Mammary microvascular endothelial cell (primary cell): ENCODE data around the gene HMG20B. TPM values are rescaled to one million over a fixed set of nuclear protein-coding genes. Genes with fewer than 3 reads are reported as not detected.

Experiments
- total RNA-seq: library from RNA; depleted of rRNA; stranded (reverse); fragments of >200 nt; gene quantifications from 2 replicates; pipeline ENCODE4 v1.2.3, GENCODE V29; 2015

The HMG20B gene
- 131 and 144 TPM in 2 replicates for total RNA-seq

GRCh38 chr19:3572855-3573161, at the start of gene HMG20B:
HMG20B (plus strand) TSS chr19:3572944; CDS start chr19:3573310, 366 bp downstream.

GRCh38 chr19:3538965-3539755, 33.6 kb upstream of the HMG20B start, which contains the start of gene TEKTIP1:
TEKTIP1 (plus strand) TSS chr19:3539174; CDS start chr19:3539178, 4 bp downstream.

GRCh38 chr19:3557461-3558248, 15.1 kb upstream of the HMG20B start, which contains the start of gene MFSD12:
MFSD12 (minus strand) TSS chr19:3557586; CDS start chr19:3557403, 183 bp downstream.

GRCh38 chr19:3585301-3586126, 12.8 kb downstream of the HMG20B start, which contains the start of gene GIPC3:
GIPC3 (plus strand) TSS chr19:3585478; CDS start chr19:3585598, 120 bp downstream.

GRCh38 chr19:3606690-3607289, 34.0 kb downstream of the HMG20B start, which contains the start of gene TBXA2R:
TBXA2R (minus strand) TSS chr19:3606875; CDS start chr19:3600634, 6,241 bp downstream.

GRCh38 chr19:3626473-3627350, 54.0 kb downstream of the HMG20B start, which contains the start of gene CACTIN:
CACTIN (minus strand) TSS chr19:3626790; CDS start chr19:3626762, 28 bp downstream.

Other genes with a start within 250 kb of the HMG20B start
- gene NFIC, start 206.4 kb upstream of the HMG20B start, total RNA-seq, result 24.4 and 34.2 TPM in 2 replicates
- gene SMIM24, start 92.4 kb upstream of the HMG20B start, total RNA-seq, result not detected in 2 replicates
- not detected in 2 replicates for gene SMIM44, start 89.5 kb upstream of the HMG20B start, total RNA-seq
- 30.4 and 35.4 TPM in 2 replicates for gene DOHH, start 72.3 kb upstream of the HMG20B start, total RNA-seq
- gene FZR1, start 66.6 kb upstream of the HMG20B start, total RNA-seq, result 39.8 and 47.2 TPM in 2 replicates
- not detected in 2 replicates for gene TEKTIP1, start 33.8 kb upstream of the HMG20B start, total RNA-seq
- gene MFSD12, start 15.4 kb upstream of the HMG20B start, total RNA-seq, result 92.6 and 116 TPM in 2 replicates
- gene GIPC3, start 12.5 kb downstream of the HMG20B start, total RNA-seq, result 1.4 TPM in 2 replicates
- 8.5 and 9.3 TPM in 2 replicates for gene TBXA2R, start 33.9 kb downstream of the HMG20B start, total RNA-seq
- gene CACTIN, start 53.8 kb downstream of the HMG20B start, total RNA-seq, result 37.7 and 40.2 TPM in 2 replicates
- 33.5 and 38.7 TPM in 2 replicates for gene PIP5K1C, start 127.5 kb downstream of the HMG20B start, total RNA-seq
- gene TJP3, start 135.4 kb downstream of the HMG20B start, total RNA-seq, result not detected in 2 replicates
- gene APBA3, start 188.7 kb downstream of the HMG20B start, total RNA-seq, result 29.8 and 35.5 TPM in 2 replicates
- 106 and 140 TPM in 2 replicates for gene MRPL54, start 189.7 kb downstream of the HMG20B start, total RNA-seq
- not detected in 2 replicates for gene RAX2, start 199.3 kb downstream of the HMG20B start, total RNA-seq
- not detected in 2 replicates for gene MATK, start 213.4 kb downstream of the HMG20B start, total RNA-seq